KBM-7 (cell line): ENCODE measurements around the gene THOC2.
"Not testable (repeated sequence)": the region's sequence is repeated elsewhere in the genome, so short reads cannot be mapped to it uniquely, and the experiment has no call there.

ENCODE experiments used
- DNase-seq: peaks from one replicate; pipeline ENCODE4 v3.0.0-alpha.2; 2015
- in situ Hi-C: fragments of 300-500 bp; cut with MboI; formaldehyde crosslinking; loops from 2 replicates; pipeline ENCODE4 v1.14.3; 2020; ENCODE audit warnings: low sequenced_read_pairs, low pct_unique_long_range_greater_than_20kb, mixed read lengths

THOC2 gene

DNA sequence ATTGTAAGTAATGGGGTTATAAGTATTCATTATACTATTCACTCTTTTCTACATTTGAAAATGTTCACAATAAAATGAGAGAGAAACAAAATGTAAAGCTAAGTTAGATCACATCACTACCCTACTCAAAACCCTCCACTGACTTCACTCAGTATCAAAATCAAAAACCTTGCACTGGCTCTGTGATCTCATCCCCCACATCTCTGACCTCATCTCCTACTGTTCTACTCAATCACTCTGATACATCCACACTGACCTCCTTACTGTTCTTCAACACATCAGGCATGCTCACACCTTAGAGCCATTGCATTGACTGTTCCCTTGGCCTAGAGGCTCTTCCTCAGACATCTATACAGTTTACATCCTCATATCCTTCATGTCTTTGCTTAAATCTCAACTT lies 50.7 kb downstream of the THOC2 start:
- DNase-seq = no peak
- in situ Hi-C loops = no loop called here

DNA sequence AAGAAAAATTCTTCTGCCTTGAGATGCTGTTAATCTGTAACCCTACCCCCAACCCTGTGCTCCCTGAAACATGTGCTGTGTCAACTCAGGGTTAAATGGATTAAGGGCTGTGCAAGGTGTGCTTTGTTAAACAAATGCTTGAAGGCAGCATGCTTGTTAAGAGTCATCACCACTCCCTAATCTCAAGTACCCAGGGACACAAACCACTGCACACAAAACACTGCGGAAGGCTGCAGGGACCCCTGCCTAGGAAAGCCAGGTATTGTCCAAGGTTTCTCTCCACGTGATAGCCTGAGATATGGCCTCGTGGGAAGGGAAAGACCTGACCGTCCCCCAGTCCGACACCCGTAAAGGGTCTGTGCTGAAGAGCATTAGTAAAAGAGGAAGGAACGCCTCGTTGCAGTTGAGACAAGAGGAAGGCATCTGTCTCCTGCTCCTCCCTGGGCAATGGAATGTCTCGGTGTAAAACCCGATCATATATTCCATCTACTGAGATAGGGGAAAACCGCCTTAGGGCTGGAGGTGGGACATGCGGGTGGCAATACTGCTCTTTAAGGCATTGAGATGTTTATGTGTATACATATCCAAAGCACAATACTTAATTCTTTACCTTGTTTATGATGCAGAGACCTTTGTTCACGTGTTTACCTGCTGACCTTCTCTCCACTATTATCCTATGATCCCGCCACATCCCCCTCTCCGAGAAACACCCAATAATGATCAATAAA lies 53.0 kb downstream of the THOC2 start:
- DNase-seq, in situ Hi-C loops: not testable (repeated sequence)

DNA sequence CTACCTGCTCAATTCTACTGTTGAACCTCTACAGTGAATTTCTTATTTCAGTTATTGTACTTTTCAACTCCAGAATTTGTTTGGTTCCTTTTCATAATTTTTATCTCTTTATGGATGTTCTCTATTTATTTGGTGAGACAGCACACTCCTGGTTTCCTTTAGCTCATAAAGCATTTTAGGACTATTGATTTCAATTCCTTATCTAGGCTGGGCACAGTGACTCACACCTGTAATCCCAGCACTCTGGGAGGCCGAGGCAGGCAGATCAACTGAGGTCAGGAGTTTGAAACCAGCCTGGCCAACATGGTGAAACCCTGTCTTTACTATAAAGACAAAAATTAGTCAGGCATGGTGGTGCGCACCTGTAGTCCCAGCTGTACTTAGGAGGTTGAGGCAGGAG lies 57.7 kb downstream of the THOC2 start:
- in situ Hi-C loops = no loop called here
- DNase-seq = no peak

DNA sequence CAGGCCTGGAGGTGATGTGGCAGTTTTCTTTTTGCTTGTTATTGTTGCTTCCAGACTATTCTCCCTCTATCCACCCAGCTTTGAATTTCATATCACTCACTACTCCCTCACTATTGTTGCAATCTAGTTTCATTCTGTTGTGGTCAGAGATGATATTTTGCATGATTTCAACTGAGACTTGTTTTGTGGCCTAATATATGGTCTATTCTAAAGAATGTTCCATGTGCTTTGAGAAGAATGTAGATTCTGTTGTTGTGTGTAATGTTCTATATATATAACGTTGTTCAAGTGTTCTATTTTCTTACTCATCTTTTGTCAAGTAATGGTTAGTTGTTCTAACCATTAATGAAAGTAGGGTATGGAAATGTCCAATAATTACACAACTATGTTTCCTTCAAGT lies 59.0 kb downstream of the THOC2 start:
- no peak for DNase-seq
- in situ Hi-C loops = no loop called here

DNA sequence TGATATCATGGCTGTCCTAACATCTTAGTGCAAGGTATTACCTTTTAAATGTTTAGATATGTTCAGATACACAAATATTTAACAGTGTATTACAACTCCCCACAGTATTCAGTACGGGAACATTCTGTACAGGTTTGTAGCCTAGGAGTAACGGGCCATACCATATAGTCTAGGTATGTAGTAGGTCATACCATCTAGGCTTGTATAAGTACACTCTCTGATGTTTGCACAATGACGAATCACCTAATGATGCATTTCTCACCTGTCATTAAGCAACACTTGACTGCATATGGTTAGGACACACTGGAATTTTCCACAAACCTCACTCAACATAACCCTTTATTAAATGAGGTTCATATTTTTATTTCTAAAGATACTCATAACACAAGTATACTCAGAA lies 67.7 kb downstream of the THOC2 start:
- DNase-seq = no peak
- in situ Hi-C loops = no loop called here

DNA sequence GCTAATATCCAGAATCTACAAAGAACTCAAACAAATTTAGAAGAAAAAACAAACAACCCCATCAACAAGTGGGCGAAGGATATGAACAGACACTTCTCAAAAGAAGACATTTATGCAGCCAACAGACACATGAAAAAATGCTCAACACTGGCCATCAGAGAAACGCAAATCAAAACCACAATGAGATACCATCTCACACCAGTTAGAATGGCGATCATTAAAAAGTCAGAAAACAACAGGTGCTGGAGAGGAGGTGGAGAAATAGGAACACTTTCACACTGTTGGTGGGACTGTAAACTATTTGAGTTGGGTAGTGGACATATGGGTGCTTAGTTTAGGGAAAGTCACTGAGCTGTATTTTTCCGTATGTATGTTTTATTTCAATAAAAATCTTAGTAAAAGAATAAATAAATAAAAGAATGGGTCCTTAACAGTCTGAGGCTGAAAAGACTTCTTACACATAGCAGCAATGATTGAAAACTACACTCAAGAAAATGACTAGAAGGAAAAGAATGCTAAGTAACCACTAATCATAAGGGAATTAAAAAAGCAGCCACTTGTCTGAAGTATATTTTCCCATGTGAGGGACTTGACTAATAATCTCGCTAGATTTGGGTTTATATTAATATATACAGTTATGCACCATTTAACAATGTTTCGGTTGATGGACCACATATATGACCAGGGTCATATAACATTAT lies 68.2 kb downstream of the THOC2 start:
- in situ Hi-C loops, DNase-seq: not testable (repeated sequence)

DNA sequence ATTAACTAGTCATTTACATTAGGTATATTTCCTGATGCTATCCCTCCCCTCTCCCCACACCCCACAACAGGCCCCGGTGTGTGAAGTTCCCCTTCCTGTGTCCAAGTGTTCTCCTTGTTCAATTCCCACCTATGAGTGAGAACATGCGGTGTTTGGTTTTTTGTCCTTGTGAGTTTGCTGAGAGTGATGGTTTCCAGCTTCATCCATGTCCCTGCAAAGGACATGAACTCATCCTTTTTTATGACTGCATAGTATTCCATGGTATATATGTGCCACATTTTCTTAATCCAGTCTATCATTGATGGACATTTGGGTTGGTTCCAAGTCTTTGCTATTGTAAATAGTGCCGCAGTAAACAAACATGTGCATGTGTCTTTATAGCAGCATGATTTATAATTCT lies 69.1 kb downstream of the THOC2 start:
- in situ Hi-C loops, DNase-seq: not testable (repeated sequence)

DNA sequence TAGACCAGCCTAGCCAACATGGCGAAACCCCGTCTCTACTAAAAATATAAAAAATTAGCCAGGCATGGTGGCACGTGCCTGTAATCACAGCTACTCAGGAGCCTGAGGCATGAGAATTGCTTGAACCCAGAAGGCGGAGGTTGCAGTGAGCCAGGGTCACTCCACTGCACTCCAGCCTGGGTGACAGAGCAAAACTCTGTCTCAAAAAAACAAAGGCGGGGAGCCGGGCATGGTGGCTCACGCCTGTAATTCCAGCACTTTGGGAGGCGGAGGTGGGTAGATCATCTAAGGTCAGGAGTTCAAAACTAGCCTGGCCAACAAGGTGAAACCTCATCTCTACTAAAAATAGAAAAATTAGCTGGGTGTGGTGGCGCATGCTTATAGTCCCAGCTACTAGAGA lies 76.3 kb downstream of the THOC2 start:
- in situ Hi-C loops, DNase-seq: not testable (repeated sequence)

DNA sequence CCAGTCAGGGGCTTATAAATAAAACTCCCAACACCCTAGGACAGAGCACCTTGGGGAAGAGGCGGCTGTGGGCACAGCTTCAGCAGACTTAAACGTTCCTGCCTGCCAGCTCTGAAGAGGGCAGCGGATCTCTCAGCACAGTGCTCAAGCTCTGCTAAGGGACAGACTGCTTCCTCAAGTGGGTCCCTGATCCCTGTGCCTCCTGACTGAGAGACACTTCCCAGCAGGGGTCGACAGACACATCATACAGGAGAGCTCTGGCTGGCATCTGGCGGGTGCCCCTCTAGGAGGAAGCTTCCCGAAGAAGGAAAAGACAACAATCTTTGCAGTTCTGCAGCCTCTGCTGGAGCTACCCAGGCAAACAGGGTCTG lies 84.1 kb downstream of the THOC2 start:
- in situ Hi-C loops = not testable (repeated sequence)

DNA sequence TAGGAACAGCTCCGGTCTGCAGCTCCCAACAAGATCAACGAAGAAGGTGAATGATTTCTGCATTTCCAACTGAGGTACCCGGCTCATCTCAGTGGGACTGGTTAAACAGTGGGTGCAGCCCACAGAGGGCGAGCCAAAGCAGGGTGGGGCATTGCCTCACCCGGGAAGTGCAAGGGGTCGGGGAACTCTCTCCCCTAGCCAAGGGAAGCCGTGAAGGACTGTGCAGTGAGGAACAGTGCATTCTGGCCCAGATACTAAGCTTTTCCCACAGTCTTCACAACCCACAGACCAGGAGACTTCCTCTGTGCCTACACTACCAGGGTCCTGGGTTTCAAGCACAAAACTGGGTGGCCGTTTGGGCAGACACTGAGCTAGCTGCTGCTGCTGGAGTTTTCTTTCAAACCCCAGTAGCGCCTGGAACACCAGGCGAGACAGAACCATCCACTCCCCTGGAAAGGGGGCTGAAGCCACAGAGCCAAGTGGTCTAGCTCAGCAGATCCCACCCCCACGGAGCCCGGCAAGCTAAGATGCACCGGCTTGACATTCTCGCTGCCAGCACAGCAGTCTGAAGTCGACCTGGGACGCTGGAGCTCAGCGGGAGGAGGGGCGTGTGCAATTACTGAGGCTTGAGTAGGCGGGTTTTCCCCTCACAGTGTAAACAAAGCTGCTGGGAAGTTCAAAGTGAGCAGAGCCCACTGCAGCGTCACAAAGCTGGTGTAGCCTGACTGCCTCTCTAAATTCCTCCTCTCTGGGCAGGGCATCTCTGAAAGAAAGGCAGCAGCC lies 84.6 kb downstream of the THOC2 start:
- in situ Hi-C loops = no loop called here

More for the DNA sequence above, 84.1 kb downstream of the THOC2 start:
- DNase-seq = not testable (repeated sequence)

DNA sequence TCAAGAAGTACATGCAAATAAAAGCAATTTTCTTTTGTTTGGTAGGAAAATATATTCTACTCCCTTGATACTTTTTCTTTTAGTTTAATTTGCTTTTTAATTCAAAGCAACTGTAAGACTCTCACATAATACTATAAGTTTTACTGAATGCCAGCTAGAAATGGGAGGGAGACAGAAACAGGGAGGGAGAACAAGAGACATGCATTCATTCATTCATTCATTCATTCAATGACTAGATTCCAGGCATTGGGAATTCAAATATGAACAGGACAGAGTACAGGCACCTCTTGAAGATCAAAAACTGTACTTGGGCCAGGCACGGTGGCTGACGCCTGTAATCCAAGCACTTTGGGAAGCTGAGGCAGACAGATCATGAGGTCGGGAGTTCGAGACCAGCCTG lies 85.6 kb downstream of the THOC2 start:
- DNase-seq = no peak
- in situ Hi-C loops = no loop called here

More for the DNA sequence above, 84.6 kb downstream of the THOC2 start:
- DNase-seq = no peak

DNA sequence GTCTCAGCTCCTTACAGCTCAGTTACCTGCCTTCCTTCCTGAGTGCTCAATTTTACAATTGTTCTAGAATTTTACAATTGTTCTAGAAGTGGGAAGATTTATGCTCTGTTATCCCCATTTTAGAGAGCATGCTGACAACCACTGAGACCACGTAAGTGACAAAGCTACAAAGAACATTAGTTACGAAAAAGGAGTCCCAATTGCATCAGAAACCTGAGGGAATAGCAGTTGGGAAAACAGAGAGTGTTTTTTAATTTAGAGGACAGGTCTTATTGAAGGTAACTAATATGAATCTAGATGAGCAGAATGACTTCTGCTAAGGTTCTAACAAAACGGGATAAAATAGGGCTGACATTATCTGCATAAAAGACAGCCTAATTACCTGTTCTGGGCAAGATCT lies 103.3 kb downstream of the THOC2 start:
- in situ Hi-C loops = no loop called here
- DNase-seq = no peak

DNA sequence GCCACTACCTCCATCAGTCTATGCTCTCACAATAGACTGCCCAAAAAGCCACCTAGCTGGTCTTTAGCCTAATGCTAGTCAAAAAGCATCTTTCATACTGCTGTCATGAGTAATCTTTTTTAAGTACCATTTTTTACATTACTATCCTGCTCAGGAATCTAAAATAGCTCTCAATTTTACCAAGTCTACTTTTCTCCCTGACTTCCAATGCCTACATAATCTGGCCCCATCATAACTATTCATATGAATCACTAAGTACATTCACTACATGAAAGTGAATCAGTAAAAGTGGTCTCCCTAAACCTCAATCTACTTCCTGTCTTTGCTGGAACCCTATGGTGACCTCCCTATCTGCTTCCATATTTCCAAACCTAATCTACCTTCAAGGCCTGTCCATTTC lies 105.9 kb downstream of the THOC2 start:
- in situ Hi-C loops = no loop called here
- no peak for DNase-seq

DNA sequence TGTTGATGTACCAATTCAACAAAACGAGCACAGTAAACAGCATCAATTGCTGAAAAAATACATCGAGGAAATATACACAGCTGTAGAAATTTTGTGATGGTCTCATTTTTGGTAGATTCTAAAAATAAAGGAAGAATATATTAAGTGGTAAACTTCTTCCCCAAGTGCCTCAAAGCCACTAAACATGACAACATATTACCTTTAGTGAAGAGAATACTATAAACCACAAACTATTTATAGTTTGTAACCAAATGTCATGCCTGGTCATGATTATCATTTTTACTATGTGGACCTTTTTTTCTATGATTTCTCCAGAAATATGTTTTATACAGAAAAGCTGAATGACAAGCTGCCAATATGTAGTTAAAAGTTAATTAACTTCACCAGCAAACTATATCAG lies 106.9 kb downstream of the THOC2 start:
- in situ Hi-C loops = no loop called here
- no peak for DNase-seq

DNA sequence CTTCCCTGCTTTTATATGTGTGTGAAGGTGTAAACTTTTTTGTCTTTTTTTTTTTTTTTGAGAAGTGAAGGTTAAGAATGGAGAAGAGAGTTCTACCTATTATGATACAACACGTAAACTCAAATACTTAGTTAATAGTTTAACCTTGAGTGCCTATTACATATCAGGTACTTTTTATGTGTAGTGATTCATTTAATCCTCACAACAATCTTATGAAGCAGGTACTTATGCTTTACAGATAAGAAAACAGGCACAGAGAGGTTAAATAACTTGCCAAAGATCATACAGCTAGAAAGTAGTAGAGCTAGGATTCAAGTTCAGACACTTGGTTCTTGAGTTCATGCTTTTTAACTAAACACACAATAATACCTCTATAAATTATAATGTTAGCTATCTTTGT lies 107.4 kb downstream of the THOC2 start:
- in situ Hi-C loops = no loop called here
- DNase-seq = no peak

DNA sequence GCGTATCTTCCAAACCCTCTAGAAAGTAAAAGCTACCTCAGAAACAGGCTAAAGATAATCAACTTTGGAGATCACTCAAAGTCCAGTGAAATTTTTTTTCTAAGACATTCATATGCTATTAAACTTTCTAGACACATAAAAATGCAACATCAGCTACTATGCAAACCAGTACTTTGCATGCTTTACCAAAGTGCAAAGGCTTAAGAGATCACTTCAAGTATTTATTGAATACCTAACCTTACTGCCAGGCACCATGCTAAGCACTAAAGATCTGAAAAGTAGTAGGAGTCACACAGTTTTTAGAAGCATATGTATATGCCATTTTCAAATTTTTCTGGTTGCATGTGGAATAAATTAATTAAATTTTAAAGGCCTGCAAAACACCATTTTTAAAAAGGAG lies 115.8 kb downstream of the THOC2 start:
- DNase-seq = no peak
- in situ Hi-C loops = no loop called here

DNA sequence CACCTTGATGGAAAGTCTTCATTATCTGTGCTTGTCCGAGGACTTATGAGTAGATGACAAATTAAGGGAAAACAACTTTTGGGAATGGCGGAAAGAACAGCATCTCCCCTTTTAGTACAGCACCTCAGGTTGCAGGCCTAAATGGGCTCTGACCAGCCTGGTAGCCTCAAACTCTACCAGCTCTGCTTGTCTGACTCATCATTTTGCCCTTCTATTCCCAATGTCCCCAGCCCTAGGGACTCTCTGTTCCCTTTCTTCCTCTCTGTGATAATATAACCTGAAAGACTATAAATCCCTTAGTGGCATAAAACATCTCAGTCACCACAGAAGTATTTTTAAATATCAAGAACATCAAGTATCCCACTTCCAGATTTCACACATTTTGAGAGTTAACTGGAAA lies 121.9 kb downstream of the THOC2 start:
- DNase-seq = no peak
- in situ Hi-C loops = no loop called here

DNA sequence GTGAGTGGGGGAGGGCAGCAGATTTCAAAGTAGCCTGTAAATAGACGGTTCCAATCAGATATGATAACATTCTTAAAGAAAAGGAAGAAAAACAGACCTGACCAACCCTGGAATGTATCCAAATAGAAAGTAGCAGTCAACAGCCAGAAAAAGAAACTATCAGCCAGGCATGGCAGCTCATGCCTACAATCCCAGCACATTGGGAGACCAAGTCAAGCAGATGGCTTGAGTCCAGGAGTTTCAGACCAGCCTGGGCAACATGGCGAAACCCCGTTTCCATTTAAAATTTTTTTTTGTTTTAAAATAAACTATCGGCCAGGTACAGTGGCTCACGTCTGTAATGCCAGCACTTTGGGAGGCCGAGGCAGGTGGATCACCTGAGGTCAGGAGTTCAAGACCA lies 125.0 kb downstream of the THOC2 start:
- in situ Hi-C loops = no loop called here
- DNase-seq = no peak

DNA sequence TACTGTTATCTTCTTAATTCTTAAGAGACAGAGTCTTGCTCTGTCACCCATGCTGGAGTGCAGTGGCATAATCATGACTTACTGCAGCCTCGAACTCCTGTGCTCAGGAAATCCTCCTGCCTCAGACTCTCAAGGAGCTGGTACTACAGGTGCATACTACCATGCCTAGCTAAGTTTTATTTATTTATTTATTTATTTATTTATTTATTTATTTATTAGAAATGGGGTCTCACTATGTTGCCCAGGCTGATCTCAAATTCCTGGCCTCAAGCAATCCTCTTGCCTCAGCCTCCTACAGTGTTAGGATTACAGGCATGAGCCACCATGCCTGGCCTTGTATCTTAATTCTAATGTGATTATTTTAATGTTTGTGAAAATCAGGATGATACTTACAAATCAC lies 125.6 kb downstream of the THOC2 start:
- in situ Hi-C loops = no loop called here
- no peak for DNase-seq

DNA sequence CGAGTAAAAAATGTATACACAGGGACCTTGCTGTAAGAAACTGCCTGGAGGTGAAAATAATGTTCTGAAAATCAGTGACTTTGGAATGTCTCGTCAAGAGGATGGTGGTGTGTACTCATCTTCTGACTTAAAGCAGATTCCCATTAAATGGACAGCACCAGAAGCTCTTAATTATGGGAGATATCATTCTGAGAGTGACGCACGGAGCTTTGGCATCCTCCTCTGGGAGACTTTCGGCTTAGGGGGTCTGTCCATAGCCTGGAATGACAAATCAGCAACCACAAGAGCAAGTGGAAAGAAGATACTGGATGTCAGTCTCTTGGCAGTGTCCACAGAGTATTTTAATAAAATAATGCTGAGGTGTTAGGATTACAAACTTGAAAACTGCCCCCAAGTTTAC lies 129.4 kb downstream of the THOC2 start:
- no peak for DNase-seq
- in situ Hi-C loops = no loop called here
